Posterior vena cava (tissue), 2 donors: ENCODE measurements around the gene PBX3. TPM values are rescaled to one million over a fixed set of nuclear protein-coding genes. Genes with fewer than 3 reads are reported as not detected.
A peak's percentile ranks its signal among the peaks of the same experiment; 100 is the strongest.

Source experiments
- DNase-seq: peaks from one replicate; pipeline ENCODE4 v3.0.0-alpha.2; 2020; ENCODE audit warnings: low spot score
- intact Hi-C, 2 donors: fragments of 100-400 bp; cut with DNase I; formaldehyde crosslinking; loops; one replicate each; pipeline versions ENCODE4 v1.14.1 to v1.14.2; 2022 to 2023
- long read RNA-seq, 2 donors: library from polyadenylated mRNA; unstranded; transcript quantifications; one replicate each; pipeline ENCODE4 v2.0.0, GENCODE V29; 2020 to 2021
- total RNA-seq, 2 donors: library from RNA; stranded (reverse); fragmentation: NEBNext Ultra II Directional; extraction: Animal tissue kit (Norgen Biotek cat#: 25700); gene quantifications; one replicate each; pipeline ENCODE4 v1.2.1, GENCODE V29; 2021
- donor health status: DM: yes; HTN: yes; CAD: no.
- donor health status: DM: yes; HTN: yes; CAD: no.

PBX3 gene
- 10 to 100 TPM; 36.0 to 54.0 TPM for total RNA-seq
- long read RNA-seq, donor 1, transcript PBX3-201 (8 exons, 2,755 nt): major isoform, 5 of 27 reads
- long read RNA-seq, donor 1, transcript PBX3-204 (9 exons, 2,775 nt): major isoform, 5 of 27 reads
- long read RNA-seq, donor 1, partial matches to known transcripts: 3 of 27 reads
- long read RNA-seq, donor 1, other reads (novel, unspliced or antisense): 12 of 27 reads
- long read RNA-seq, donor 2, transcript PBX3-204 (9 exons, 2,775 nt): minor isoform, 6 of 32 reads
- long read RNA-seq, donor 2, transcript PBX3-201 (8 exons, 2,755 nt): major isoform, 8 of 32 reads
- long read RNA-seq, donor 2, partial matches to known transcripts: 11 of 32 reads
- long read RNA-seq, donor 2, other reads (novel, unspliced or antisense): 4 of 32 reads

GRCh38 chr9:125747053-125747764 is at the start of gene PBX3:
Gene PBX3, plus strand, starts transcription at chr9:125747373.
- intact Hi-C loops: no loop called here
- peak; percentile 90 for DNase-seq

- no peak for DNase-seq
Measured at GRCh38 chr9:125699870-125700269, 47.3 kb upstream of the PBX3 start.

GRCh38 chr9:125700791-125701190 is 46.4 kb upstream of the PBX3 start:
- intact Hi-C loops: no loop called here

More at GRCh38 chr9:125699870-125700269, 47.3 kb upstream of the PBX3 start:
- intact Hi-C loops: no loop called here

GRCh38 chr9:125701351-125701750 is 45.8 kb upstream of the PBX3 start:
- DNase-seq: no peak
- intact Hi-C loops: no loop called here

More at GRCh38 chr9:125700791-125701190, 46.4 kb upstream of the PBX3 start:
- DNase-seq: no peak

GRCh38 chr9:125703662-125704061 is 43.5 kb upstream of the PBX3 start:
- DNase-seq: no peak
- intact Hi-C loops: no loop called here

GRCh38 chr9:125705893-125706292 is 41.3 kb upstream of the PBX3 start:
- intact Hi-C loops: no loop called here
- DNase-seq: no peak

- DNase-seq: peak; percentile 99
- intact Hi-C loops: no loop called here
Measured at GRCh38 chr9:125706651-125707471, 40.3 kb upstream of the PBX3 start, which contains the start of gene MAPKAP1. Gene MAPKAP1, minus strand, starts transcription at chr9:125707208. Its CDS starts 34,634 bp downstream, at chr9:125672574.

GRCh38 chr9:125707472-125707804 is 39.7 kb upstream of the PBX3 start:
- no peak for DNase-seq
- intact Hi-C loops: no loop called here

GRCh38 chr9:125726456-125727132 is 20.6 kb upstream of the PBX3 start:
- DNase-seq: no peak
- intact Hi-C loops: no loop called here

- DNase-seq: no peak
- intact Hi-C loops: no loop called here
Measured at GRCh38 chr9:125730168-125730567, 17.0 kb upstream of the PBX3 start.

GRCh38 chr9:125732562-125732961 is 14.6 kb upstream of the PBX3 start:
- intact Hi-C loops: no loop called here
- DNase-seq: no peak

GRCh38 chr9:125739436-125739835 is 7.7 kb upstream of the PBX3 start:
- no peak for DNase-seq
- intact Hi-C loops: no loop called here

- intact Hi-C loops: no loop called here
- no peak for DNase-seq
Measured at GRCh38 chr9:125742657-125743056, 4.5 kb upstream of the PBX3 start.

- no peak for DNase-seq
- intact Hi-C loops: no loop called here
Measured at GRCh38 chr9:125743682-125744428, 3.3 kb upstream of the PBX3 start.

GRCh38 chr9:125744616-125745015 is 2.6 kb upstream of the PBX3 start:
- intact Hi-C loops: no loop called here
- no peak for DNase-seq

GRCh38 chr9:125745018-125745417 is 2.2 kb upstream of the PBX3 start:
- intact Hi-C loops: no loop called here
- DNase-seq: no peak

GRCh38 chr9:125745682-125746016 is 1.5 kb upstream of the PBX3 start:
- intact Hi-C loops: no loop called here

GRCh38 chr9:125746017-125746773 is 978 bp upstream of the PBX3 start:
- intact Hi-C loops: no loop called here
- DNase-seq: peak; percentile 98

More at GRCh38 chr9:125745682-125746016, 1.5 kb upstream of the PBX3 start:
- DNase-seq: no peak
